ENCODE measurements around the gene GPR42.

Gene GPR42

DNA sequence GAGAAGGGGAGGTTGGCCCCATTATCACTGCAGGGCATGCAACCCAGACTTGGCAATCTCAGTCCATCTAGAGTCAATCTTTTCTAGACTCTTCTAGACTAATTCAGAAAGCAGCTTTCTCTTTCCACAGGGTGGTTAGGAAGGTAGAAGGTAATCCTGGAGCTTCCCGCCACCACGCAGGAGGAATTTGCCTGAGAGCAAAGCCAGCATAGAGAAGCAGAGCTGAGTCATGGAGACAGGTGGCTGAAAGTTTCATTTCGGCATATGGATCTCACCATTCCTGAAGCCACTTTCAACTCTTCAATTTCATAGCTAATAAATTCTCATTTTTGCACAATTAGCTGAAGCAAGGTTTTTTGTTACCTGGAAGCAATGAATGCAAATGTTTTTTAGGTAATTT is 48.2 kb downstream of the GPR42 start:
- TF ChIP-seq CTCF (IDR thresholded peaks at IDR 0.05; ENCODE audit: low read depth, low read length), result no peak
- no peak overlapping the region for H3K4me3 ChIP-seq (ENCODE audit: low read depth, low read length)
- in situ Hi-C loops (cut with HindIII; ENCODE audit: low sequenced_read_pairs), result no loop called here

DNA sequence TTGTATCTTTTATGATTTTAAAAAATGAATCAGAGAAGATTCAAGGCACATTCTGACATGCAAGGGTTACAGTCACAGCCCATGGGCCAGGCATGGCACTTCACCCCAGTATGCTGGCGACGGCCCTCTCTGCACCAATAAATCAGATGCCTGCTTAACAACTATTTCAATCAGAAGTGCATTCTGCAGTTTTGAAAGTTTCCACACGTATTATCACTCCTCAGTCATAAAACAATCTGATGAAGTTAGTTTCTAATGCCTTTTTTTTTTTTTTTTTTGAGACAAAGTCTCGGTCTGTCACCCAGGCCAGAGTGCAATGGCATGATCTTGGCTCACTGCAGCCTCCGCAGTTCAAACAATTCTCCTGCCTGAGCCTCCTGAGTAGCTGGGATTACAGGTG is 48.9 kb downstream of the GPR42 start:
- TF ChIP-seq CTCF (IDR thresholded peaks at IDR 0.05; ENCODE audit: low read depth, low read length), result no peak
- in situ Hi-C loops (cut with HindIII; ENCODE audit: low sequenced_read_pairs), result no loop called here
- no peak for DNase-seq (ENCODE audit: low read depth, low spot score)

More for the DNA sequence above, 48.2 kb downstream of the GPR42 start:
- no peak for DNase-seq (ENCODE audit: low read depth, low spot score)

GRCh38 chr19:35421362-35421761 is 50.5 kb downstream of the GPR42 start:
- no peak overlapping the region for H3K4me3 ChIP-seq (ENCODE audit: low read depth, low read length)
- in situ Hi-C loops (cut with HindIII; ENCODE audit: low sequenced_read_pairs), result no loop called here
- TF ChIP-seq CTCF (IDR thresholded peaks at IDR 0.05; ENCODE audit: low read depth, low read length), result no peak
- no peak for DNase-seq (ENCODE audit: low read depth, low spot score)

More for the DNA sequence above, 48.9 kb downstream of the GPR42 start:
- no peak overlapping the region for H3K4me3 ChIP-seq (ENCODE audit: low read depth, low read length)

All from astrocyte of the spinal cord (primary cell).